ENCODE results near the gene TLX1. TPM values are rescaled to one million over a fixed set of nuclear protein-coding genes. Genes with fewer than 3 reads are reported as not detected.

TLX1 gene
- total and polyA plus RNA-seq, 9 donors: not detected

DNA sequence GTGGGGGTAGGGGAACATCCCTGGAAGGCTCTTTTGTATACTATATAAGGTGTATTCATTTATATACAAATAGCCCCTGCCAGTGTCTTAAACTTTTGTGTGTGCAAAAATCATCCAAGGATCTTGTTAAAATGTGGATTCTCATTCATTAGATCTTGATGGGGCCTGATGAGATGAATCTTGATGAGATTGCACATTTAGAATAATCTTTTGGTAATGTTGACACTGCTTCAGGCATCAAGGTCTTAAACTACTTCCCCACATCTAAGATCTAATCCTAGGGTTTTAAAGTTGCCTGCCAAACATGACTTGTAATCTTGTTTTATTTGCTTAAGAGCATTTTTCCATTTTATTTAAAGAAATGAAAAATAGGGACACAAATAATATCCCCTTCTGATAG, 13.0 kb downstream of the TLX1 start:
- Histone ChIP-seq H3K36me3 (no peaks in the 10 kb centered on the region), H3K4me3 (no peak overlapping the region), H3K9me3 (no peaks in the 10 kb centered on the region), H3K27me3 (peaks cover 7% of the 10 kb centered on the region), H3K27ac (no peak overlapping the region), H3K4me1 (ENCODE audit: insufficient read depth) (no peaks in the 10 kb centered on the region)
- TF ChIP-seq POLR2A (IDR thresholded peaks at IDR 0.05): no peak
- no peak for TF ChIP-seq EP300 (IDR thresholded peaks at IDR 0.05)
- TF ChIP-seq, protein P1, sequence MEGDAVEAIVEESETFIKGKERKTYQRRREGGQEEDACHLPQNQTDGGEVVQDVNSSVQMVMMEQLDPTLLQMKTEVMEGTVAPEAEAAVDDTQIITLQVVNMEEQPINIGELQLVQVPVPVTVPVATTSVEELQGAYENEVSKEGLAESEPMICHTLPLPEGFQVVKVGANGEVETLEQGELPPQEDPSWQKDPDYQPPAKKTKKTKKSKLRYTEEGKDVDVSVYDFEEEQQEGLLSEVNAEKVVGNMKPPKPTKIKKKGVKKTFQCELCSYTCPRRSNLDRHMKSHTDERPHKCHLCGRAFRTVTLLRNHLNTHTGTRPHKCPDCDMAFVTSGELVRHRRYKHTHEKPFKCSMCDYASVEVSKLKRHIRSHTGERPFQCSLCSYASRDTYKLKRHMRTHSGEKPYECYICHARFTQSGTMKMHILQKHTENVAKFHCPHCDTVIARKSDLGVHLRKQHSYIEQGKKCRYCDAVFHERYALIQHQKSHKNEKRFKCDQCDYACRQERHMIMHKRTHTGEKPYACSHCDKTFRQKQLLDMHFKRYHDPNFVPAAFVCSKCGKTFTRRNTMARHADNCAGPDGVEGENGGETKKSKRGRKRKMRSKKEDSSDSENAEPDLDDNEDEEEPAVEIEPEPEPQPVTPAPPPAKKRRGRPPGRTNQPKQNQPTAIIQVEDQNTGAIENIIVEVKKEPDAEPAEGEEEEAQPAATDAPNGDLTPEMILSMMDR (IDR thresholded peaks at IDR 0.05): no peak
- intact Hi-C loops (cut with DNase I): loop anchor here in 1 of 4 donors (10.0 kb wide), 1 partner anchor 89 kb away; no protein-coding TSS in a partner anchor
- no peak for DNase-seq

DNA sequence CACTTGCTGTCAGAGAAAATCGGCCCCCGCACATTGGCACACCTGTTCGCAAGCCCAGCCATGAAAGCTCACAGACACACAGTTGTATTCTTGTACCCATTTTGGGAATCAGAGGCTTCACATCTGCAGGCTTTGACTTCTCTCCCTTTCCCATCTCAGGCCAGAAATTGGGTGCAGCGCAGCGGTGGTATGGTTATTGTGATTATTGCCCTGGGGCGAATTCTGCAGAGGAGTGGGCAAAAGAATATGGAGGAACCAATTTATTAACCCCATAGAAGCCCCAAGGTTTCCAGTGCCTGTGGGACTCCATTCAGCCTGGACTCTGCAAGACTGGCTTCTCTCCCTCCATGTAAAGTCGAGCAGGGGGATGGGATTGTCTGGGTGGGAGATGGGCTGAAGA, 14.0 kb downstream of the TLX1 start:
- H3K27ac ChIP-seq: no peak overlapping the region
- no peaks in the 10 kb centered on the region for H3K4me1 ChIP-seq (ENCODE audit: insufficient read depth)
- peaks cover 7% of the 10 kb centered on the region for H3K27me3 ChIP-seq
- WGBS, 3 donors: 53 to 73% (median 62%) methylated on average over 7 of the region's 7 CpGs
- no peak for DNase-seq
- H3K36me3 ChIP-seq: no peaks in the 10 kb centered on the region
- no peaks in the 10 kb centered on the region for H3K9me3 ChIP-seq
- intact Hi-C loops (cut with DNase I): loop anchor here in 2 of 4 donors (5.0 to 10.0 kb wide), 2 partner anchors 53 to 90 kb away; no protein-coding TSS in a partner anchor
- H3K4me3 ChIP-seq: no peak overlapping the region
- TF ChIP-seq EP300 (IDR thresholded peaks at IDR 0.05) (no peak), POLR2A (IDR thresholded peaks at IDR 0.05) (no peak)
- TF ChIP-seq, protein P1 (IDR thresholded peaks at IDR 0.05): no peak

DNA sequence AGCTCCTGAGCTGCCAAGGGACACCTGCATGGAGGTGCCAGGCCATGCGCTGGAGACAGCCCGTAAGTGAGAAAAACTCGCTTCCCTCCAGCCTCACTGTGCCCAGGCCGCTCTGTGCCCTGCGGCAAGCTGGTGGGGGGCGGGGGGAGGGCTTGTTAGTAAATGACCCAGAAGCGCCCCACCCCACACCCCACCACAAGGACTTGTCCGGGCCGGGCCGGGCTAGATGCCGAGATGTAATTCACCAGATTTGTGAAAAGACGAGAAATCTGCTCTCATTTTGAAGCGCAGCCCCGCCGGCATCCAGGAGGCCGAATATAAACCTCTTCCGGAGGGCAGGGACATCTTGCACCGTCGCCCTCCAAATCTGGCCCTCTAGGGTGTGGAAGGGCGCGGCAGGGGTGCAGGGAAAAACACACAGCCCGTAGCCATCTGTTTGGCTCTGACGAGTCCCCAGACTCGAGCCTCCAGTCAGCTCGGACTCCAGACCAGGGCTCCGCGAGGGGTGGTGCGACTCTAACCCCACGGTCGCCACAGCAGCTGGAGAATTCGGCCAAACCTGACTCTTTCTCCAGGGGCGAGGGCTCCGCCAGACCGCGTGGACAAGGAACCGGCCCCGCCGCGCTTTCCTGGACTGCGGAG, 14.8 kb downstream of the TLX1 start:
- TF ChIP-seq, protein P1 (IDR thresholded peaks at IDR 0.05): no peak
- TF ChIP-seq EP300 (IDR thresholded peaks at IDR 0.05) (no peak), POLR2A (IDR thresholded peaks at IDR 0.05) (no peak)

DNA sequence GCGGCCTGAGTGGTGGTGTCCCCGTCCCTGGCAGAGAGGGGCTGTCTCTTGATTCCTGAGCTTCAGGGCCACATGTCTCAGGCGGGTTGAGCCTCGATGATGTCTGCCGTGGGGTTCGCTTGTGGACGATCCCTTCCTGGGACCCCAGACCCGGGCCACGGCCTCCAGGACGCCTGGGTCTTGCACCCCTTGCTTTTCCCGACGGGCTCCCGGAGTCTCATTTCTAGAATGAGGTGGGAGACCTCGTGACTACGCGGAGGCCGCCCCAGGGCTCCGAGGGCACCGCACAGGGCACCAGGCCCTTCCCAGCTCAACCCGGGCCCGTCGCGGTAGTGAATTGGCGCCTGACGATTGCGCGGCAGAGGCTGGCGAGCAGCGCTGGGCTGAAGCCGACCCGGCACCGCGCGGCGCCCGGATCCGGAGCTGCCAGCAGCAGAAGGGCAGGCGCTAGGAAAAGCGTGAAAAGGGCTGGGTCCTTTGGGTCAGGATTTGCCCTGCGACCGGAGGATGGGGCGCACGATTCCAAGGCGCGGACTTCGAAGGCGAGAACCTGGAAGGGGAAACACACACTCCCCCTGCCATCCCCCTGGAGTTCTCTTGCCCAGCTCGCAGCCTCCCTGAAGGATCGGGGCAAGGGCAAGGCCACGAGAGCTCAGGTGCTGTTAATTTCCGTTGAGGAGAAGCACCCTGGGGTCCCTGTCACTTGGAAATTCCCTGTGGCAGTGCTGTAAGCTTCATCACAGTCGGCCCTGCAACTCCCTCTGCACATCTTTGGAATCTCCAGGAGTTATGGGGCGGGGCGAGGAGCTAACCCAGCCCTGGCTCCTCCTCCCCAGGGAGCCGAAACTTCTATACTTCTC, 15.5 kb downstream of the TLX1 start:
- Histone ChIP-seq H3K9me3 (no peaks in the 10 kb centered on the region), H3K27me3 (no peaks in the 10 kb centered on the region), H3K4me1 (ENCODE audit: insufficient read depth) (no peaks in the 10 kb centered on the region), H3K4me3 (no peak overlapping the region), H3K36me3 (no peaks in the 10 kb centered on the region), H3K27ac (no peak overlapping the region)
- TF ChIP-seq POLR2A (IDR thresholded peaks at IDR 0.05): no peak
- no peak for TF ChIP-seq EP300 (IDR thresholded peaks at IDR 0.05)
- TF ChIP-seq, protein P1 (IDR thresholded peaks at IDR 0.05): no peak
- WGBS, 3 donors: 2% methylated on average over 54 to 55 of the region's 55 CpGs
- intact Hi-C loops (cut with DNase I): loop anchor here in 2 of 4 donors (5.0 to 10.0 kb wide), 2 partner anchors 54 to 92 kb away; no protein-coding TSS in a partner anchor
- DNase-seq: no peak

More for the DNA sequence above, 14.8 kb downstream of the TLX1 start:
- Histone ChIP-seq H3K4me3 (no peak overlapping the region), H3K27me3 (peaks cover 2% of the 10 kb centered on the region), H3K4me1 (ENCODE audit: insufficient read depth) (no peaks in the 10 kb centered on the region), H3K9me3 (no peaks in the 10 kb centered on the region), H3K36me3 (no peaks in the 10 kb centered on the region), H3K27ac (no peak overlapping the region)
- whole genome bisulfite sequencing, 3 donors: 4 to 10% (median 5%) methylated on average over 37 to 40 of the region's 40 CpGs
- no peak for DNase-seq
- intact Hi-C loops (cut with DNase I): loop anchor here in 2 of 4 donors (5.0 to 10.0 kb wide), 2 partner anchors 54 to 91 kb away; no protein-coding TSS in a partner anchor

All from ovary (tissue), 9 donors.